HG03025 (cell line): ENCODE results near the gene CDH4.

Experiments
- ATAC-seq: cut with Tn5 transposase; IDR thresholded peaks from one replicate; pipeline ENCODE4 v1.9.1; 2021; ENCODE audit warnings: mild to moderate bottlenecking, moderate library complexity; ENCODE audit not compliant: unreplicated experiment, low FRiP score

Gene CDH4

DNA sequence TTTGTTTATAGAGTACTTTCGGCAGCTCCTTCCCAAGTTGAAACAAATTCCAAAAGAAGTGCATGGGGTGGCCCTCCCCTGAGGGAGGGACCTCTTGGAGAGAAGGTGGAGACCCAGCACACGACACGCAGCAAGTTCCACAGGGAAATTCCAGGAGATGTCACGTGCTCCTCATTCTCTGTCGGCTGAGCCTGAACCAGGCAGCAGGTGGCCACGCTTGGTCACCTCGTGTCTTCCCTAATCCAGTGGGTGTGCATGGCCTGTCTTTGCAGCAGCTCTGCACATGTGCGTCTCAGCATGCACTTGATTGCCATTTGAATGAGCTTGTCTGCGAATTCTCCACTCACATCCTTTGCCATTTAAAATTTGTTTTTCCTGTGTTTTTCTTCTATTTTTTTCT lies 357.4 kb downstream of the CDH4 start:
- ATAC-seq, result no peak

DNA sequence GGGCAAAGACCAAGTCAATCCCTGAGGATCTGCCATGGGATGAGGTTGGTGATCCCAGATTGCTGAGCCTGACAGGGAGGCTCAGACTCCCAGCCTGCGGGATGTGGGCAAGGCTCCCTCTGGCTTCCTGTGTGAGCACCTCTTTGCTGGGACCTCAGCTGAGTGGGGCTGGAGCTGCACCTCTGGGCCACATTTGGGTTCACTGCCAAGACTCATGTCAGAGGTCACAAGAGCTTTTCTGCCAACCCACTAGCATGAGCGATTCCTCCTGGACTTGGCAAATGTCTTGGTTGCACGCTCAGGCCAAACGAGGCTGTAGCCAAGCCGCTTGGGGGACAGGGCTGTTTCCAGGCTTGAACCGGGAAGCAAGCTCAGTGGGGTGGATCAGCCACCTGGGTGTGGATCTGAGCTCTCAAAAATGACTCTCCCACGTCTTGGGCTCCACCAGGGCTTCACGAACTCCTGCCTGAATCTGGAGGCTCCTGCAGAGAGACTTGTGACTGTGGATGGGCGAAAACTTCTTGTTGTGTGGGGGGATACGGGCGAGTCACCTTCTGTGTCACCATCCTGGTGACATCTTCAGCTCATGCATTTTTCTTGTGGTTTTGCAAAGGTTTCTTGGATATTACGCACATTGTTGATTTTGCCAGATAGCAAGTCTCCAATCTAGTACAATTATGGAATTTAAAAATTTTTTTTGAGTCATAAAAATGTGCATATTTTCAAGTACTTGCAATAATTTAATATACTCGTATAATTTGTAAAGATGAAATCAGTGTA lies 359.5 kb downstream of the CDH4 start:
- ATAC-seq, result no peak

DNA sequence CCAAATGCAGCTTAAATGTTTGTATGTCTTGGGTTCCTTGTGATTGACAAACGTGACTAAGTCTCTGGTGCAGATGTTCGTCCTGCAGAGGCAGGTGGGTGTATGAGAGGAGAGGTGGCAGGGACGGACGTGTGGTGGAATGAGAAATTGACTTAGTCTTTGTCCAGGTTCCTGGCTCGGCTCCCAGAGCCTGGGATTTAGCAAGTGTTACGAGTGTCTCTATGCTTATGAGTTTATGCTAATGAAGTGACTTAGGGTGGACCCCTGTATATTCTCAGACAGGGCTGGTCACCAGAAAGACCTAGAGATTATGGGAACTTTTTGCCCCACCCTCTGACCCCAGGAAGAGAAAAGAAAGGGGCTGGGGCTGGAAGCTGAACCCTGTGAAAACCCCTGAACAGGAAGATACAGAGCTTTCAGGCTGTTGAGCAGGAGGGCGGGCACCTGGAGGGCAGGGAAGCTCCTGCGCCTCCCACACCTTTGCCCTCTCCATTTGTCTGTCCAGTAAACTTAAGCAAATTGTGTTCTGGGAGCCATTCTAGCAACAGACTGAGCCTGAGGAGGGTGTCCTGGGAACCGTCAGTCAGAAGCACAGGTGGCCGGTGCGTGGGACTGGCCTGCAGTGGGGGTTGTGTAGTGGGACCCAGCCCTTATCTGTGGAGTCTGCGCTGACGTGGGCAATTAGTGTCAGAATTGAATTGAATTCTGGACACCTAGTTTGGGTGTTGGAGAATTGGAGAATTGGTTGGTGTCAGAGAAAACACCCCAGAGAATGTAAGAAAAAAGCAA lies 362.1 kb downstream of the CDH4 start:
- no peak for ATAC-seq

DNA sequence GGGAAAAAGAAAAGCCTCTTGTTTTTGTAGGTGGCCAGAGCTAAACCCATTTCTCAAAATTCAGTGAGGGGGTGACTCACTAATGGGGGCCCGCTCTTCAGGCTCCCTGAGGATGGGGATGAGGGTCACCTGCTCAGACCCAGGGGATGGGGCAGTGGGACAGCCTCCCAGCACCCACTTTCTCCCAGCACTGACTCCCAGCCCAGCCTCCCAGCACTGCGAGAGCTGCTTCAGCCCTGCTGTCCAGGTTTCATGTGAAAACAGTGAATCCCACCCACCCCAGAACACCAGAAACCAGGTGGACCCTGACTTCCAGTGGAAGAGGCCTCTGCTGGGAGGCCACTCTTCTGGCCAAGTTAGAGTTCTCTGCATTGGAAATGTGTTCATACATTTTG lies 362.6 kb downstream of the CDH4 start:
- no peak for ATAC-seq

DNA sequence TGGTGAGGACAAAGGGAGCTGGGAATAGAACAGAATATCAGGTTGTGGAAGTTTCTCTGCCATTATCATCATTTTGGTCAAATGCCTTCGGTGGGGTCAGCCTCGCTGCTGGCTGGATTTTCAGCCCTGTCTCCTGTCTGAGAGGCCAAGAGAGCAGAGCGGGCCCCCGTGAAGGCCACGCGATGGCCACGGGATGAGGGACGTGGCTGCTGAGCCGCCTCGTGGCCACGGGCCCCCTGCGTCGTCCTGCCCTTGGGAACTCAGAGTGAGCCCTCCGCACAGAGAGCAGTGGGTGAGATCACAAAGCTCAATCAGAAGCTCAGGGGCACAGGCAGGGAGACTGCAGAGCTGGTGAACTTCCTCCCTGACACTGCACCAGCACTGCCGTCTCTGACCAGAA lies 363.7 kb downstream of the CDH4 start:
- no peak for ATAC-seq

DNA sequence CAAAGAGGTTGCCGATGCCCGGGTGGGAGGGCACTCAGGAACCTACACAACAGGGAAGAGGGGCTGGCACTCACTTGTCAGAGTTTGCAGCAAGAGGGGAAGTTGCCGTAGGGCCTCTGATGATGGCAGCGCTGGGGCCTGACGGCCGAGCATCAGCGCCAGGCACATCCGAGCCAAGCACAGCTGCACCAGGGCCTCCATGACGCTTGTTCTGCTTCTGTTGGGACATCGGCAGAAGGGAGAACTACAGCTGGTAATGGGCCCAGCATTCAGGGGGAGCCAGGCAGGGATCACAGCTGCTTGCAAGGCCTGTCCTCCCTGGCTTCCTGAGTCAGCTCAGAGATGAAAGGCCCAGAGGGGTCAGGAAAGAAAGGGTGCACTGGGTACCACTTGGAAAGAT lies 367.7 kb downstream of the CDH4 start:
- ATAC-seq, result no peak

DNA sequence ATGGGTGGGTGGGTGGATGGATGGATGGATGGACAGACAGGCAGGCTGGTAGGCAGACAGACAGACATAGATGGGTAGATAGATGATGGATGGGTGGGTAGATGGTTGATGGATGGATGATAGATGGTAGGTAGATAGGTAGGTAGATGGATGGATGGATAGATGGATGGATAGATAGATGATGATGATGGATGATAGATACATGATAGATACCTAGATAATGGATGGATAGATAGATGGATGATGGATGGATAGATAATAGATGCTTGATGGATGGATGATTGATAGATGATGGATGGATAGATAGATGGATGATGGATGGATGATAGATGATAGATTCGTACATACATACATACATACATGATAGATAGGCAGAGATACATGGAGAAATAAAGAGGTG lies 368.1 kb downstream of the CDH4 start:
- no peak for ATAC-seq

DNA sequence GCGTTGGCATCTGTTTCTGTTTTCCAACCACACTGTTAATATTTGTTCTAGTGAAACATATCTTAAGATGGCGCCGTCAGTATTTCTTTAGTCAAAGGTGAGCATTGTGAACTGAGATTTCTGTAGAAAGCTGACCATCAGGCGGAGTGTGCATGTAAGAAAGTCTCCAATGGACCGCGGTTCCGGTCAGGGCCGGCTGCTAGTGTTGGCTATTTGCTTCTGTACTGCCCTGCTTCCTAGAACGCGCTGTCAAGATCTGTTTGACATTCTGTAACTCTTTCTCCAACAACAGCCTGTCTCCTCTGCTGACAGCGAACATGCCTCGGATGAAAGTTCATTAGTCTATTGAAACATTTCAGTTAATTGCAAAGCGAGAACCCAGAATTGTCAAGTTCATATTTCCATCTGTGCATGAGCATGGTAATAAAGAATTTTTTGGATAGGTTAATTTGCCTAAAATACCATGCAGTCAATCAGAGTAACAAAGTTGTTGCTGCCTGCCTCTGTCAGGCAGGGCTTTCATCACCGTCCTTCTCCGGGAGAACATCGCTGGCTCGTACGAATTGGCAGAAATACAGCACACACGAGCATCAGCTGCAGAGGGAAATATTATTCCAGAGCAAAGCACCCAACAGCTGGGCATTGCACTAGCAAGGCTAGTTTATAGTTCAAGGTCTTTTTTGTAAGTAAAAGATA lies 369.1 kb downstream of the CDH4 start:
- no peak for ATAC-seq

DNA sequence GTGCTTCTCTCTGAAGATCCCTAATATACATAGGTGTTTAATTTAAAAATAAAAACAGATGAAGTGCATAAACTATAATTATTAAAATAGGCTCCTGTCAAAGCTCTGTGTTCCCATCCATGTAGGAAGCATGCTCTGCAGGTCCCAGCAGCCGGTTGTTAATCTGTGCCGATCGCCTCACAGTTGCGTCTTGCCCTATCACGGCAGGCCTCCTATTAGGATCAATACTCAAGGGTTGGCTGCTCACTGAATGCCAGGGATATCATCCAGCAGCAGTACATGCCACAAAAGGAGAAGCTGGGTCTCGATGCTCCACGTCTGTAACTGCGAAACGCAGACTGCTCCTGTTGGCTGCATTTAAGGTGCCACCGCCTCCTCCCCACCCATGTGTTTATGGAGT lies 369.8 kb downstream of the CDH4 start:
- no peak for ATAC-seq

DNA sequence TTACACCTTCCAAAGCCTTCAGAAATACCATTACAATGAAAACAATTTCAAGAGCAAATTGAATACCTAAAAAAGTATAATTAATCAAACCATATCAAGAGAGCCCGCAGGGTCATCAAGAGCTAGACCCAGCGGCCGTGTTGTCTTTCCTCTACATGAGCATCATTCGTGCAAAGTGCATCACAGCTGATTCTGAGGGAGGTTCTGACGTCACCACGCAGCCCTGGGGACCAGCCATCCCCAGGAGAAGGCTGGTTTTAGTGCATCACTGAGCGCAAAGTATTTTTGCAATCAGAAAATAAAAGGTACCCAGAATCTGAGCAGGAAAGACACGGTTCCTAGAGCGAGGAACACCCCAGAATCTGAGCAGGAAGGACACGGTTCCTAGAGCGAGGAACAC lies 371.4 kb downstream of the CDH4 start:
- no peak for ATAC-seq

DNA sequence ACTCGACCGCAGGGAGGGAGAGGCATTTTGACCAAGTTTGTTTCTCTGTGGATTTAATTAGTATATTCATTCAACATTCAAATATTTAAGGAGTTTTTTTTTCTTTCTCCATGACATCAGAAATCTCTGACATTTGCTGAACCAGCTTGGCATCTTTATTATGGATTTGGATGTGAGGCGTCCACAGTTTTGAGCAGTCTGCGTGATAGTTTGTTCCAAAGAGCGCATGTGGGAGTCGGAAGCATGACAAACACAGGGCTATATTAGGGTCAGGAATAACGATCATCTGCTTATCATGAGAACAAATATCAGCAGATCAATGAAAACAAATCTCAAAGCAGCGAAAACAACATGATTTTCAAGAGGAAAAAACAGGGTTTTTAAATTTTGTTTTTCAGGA lies 373.2 kb downstream of the CDH4 start:
- ATAC-seq, result no peak

DNA sequence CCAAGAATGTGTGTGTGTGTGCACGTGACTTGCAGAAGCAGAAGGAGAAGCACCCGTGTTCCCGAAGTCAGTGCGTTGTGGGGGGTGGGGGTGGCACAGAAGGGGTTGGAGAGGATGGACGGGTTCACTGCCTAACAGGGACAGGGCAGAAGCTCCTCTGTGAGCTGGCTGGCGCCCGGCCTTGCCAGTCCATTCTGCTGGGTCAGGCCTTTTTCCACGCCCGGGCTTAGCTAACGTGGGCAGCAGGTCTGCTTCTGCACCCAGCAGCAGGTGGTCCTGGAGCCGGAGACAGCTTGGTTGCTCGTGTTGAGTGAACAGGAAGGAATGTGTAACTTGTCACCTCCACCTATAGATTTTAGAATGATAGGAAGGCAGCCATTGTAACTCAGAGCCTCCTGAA lies 374.4 kb downstream of the CDH4 start:
- ATAC-seq, result no peak

DNA sequence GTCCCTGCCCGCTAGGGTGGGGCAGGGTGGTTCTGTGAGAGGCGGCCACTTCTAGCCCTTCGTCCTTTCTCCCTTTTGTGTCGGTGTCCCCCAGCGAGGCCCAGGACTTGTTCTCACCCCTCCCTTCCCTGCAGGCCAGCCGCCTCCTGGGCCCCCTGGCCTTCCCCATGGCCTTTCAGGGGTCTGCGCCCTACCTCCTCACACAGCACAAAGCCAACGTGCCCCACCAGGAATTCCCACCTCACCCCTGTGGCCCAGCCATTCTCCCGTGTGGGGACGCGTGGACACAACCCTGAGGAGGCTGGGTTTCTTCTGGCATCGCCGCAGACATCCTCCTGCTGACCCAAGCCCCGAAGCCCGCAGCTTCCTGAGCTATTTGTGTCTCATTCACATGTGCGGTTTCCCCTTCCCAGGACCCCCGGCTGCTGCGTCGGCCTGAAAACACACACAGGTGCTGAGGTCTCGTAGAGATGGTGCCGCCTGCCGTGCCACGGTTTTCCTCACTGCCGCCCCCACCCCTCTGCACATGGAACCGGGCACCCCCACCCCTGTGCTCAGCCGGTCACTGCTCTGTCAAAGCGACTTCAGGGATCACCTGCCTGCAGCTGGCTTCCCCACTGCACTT lies 375.8 kb downstream of the CDH4 start:
- ATAC-seq, result no peak

DNA sequence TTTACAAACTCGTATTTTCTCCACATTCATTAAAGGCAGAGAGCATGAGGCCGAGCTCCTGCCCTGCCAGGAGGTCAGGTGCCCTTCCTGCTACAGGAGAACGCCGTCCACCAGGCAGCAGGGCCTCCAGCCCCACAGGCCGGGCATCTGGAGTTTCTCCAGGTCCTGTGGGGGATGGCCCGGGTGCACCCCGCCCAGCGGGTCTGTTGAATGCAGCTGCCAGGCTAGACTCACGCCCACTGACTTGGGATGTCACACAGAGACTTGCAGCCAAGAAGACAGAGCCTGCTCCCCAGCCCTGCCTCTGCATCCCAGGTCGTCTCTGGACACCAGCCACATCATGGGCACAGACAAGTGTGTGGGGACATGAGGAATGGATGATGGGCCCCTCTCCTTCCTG lies 376.4 kb downstream of the CDH4 start:
- ATAC-seq, result no peak

DNA sequence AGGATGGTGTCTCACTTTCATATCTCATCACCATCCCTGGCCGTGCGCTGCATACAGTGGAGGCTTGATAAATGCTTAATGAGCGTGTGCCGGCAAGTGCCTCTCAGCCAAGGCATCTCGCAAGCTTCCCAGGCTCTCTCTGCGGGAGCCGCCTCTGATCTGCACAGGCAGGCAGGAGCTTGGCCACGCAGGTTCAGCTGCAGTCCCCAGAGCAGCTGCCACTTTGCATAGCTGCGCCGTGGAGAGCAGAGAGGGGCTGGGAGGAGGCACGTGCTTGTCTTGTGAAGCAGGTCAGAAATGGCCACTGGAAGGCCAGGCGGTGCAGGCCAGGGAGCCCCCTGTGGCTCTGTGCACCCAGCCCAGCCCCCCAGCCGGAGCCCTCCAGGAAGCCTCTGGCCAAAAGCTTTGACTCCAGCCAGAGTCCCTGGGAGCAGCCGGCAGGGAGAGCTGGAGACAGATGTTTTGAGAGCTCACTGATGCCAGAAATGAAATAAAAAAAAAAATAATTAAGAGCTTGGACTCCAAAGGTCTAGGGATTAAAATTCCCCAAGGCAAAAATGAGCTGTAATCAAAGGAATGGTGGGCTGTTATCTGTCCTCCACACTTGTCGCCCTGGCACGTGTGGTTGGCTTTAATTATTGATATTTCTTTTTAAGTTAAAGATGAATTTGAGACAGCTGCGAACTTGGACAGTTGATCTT lies 377.0 kb downstream of the CDH4 start:
- no peak for ATAC-seq

DNA sequence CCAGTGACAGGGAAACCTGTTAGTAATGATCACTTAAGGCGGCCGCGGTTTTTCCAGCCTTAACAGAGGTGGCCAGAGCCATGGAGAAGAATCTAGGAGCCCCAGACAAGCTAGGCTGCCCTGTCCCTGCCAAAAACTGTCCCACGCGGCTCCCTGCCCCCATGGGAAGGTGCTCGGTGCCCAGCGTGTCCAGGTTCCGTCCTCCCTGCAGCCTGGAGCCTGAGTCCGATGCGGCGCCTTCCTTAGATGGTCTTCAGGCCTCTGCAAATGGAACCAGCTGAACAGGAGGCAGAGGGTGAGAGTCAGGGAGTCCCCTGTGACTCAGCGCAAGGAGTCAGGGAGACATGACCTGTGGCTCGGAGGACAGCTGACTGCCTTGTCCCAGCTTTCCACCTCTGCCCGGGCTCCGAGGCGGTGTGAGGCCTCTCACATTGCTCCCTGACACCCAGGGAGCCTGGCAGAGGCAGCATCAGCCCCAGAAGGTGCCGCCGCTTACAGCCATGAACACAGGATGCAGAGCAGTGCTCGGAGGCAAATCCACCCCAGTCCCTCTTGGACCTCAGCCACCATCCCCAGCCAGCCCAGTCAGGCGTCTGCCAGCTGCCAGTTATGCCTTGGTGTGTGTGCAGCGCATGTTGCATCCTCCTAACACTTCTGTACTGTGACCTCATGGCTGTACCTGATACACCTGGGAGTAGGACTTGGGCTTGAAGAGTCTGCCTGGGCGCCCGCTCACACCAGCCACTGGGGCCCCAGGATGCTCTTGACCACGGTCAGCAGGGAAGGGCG lies 377.7 kb downstream of the CDH4 start:
- ATAC-seq, result no peak

DNA sequence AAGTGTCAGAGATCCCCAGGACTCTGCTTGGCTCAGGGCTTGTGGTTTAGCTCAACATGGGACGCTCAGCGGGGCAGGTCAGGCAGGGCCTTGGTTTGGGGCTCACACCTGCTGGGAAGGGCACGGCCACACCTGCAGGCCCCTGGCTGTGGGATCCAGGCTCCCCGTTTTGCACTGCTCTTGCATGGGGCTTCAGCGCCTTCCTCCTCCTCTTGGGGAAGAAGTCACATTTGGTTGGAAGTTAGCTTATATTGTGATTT lies 378.3 kb downstream of the CDH4 start:
- ATAC-seq, result no peak

DNA sequence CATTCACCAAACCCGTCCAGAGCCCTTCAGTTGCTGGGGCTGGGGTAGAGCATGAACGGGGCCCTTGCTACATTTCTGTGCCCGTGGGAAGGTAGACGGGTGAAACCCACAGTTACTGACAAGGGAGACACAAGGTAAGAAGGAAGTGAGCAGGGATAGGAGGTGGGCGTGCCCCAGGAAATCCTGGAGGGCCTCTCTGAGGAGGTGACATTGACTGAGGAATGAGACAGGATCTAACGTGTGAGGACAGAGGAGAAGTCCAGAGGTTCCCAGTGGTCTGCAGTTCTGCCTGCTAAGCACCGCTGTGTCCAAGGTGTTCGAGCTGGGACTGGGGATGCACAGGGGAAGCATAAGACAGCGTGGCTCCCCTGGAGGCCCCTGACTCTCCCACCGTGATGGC lies 378.8 kb downstream of the CDH4 start:
- no peak for ATAC-seq

DNA sequence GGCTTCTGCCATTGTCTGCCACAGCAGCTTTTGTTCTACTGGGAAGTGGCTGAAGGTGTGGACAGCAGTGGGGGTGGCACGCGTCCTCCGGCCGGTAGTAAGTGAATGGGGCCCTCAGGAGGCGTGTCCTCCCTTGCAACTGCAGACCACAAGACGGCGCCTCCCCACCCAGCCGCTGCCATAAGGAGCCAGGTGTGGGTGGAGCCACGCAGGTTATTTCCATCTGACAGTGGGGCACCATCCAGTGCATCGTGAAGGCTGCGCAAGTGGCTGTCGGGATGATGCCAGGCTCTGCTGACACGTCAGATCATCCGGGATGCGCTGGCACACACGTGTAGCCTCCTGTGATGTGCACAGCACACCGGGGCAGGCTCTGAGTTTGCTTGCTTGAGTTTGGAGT lies 379.7 kb downstream of the CDH4 start:
- ATAC-seq, result no peak

DNA sequence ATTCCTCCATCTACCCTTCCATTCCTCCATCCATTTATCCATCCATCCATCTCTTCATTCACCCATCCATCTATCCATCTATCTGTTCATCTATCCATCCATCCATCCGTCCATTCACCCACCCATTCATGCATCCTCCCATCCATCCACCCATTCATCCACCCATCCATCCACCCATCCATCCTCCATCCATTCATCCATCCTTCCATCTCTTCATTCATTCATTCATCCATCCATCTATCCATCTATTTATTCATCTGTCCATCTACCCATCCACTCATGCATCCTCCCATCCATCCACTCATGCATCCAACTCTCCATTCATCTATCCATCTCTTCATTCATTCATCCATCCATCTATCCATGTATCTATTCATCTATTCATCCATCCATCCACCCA lies 380.9 kb downstream of the CDH4 start:
- ATAC-seq, result no peak
